GM12878 (cell line): ENCODE measurements around the gene AP5Z1. TPM values are rescaled to one million over a fixed set of nuclear protein-coding genes. Genes with fewer than 3 reads are reported as not detected.

ENCODE experiments used
- BCL11A ChIP-seq: IDR thresholded peaks from 2 replicates; pipeline ENCODE4 v1.6.1; 2011; ENCODE audit warnings: low read depth, low read length
- EED ChIP-seq: sonication (generic); IDR thresholded peaks from 2 replicates; pipeline ENCODE4 v1.6.1; 2016; ENCODE audit warnings: antibody characterized with exemption, low read depth
- IKZF2 ChIP-seq, 2 experiments: fragments of 450-650 bp; IDR thresholded peaks; 2 replicates each; pipeline ENCODE4 v1.6.1; 2017; ENCODE audit warnings: mild to moderate bottlenecking in 2 of 2, moderate library complexity in 2 of 2
- NBN ChIP-seq: fragments of 450-650 bp; IDR thresholded peaks from 2 replicates; pipeline ENCODE4 v1.6.1; 2016
- NR2F1 ChIP-seq: fragments of 450-650 bp; conservative IDR thresholded peaks from 2 replicates; pipeline ENCODE4 v1.6.1; 2017; ENCODE audit warnings: mild to moderate bottlenecking
- PML ChIP-seq: IDR thresholded peaks from 2 replicates; pipeline ENCODE4 v1.6.1; 2012; ENCODE audit warnings: low read length, inconsistent platforms
- RUNX3 ChIP-seq: IDR thresholded peaks from 2 replicates; pipeline ENCODE4 v1.6.1; 2012; ENCODE audit warnings: low read length, inconsistent platforms
- polyA plus RNA-seq, 11 experiments: library from polyadenylated mRNA; depleted of rRNA in 4 of 11; unstranded in 6 of 11; stranded (reverse) in 5 of 11; fragments of >200 nt; fragmentation: Nextera tagmentation in 4 of 11; fragmentation: Illumina TruSeq in 1 of 11; extraction: Ambion mirVana in 4 of 11; extraction: Trizol in 1 of 11; gene quantifications; 1 replicate in 1 of 11; 2 replicates in 10 of 11; pipeline versions ENCODE4 v1.2.1 to v1.2.3, GENCODE V29; 2011 to 2016; ENCODE audit warnings: inconsistent platforms in 2 of 11, missing spikeins in 2 of 11, low read depth in 1 of 11
- total RNA-seq, 4 experiments: library from RNA; depleted of rRNA in 3 of 4; stranded (reverse); fragments of >200 nt in 3 of 4; fragmentation: Illumina TruSeq in 1 of 4; extraction: Trizol in 1 of 4; gene quantifications; 2 replicates each; pipeline versions ENCODE4 v1.2.1 to v1.2.3, GENCODE V29; 2013 to 2021
- TF ChIP-seq, protein P1 (sequence below): IDR thresholded peaks from 2 replicates; pipeline ENCODE4 v1.6.1; 2012; ENCODE audit warnings: improper control_type of control experiment, low read depth, low read length; ENCODE audit not compliant: insufficient replicate concordance
- TF ChIP-seq, protein P2 (sequence below): IDR thresholded peaks from 2 replicates; pipeline ENCODE4 v1.6.1; 2011; ENCODE audit warnings: low read depth, mild to moderate bottlenecking, low read length, moderate library complexity, borderline replicate concordance; ENCODE audit errors: extremely low read depth

Gene AP5Z1
- total and polyA plus RNA-seq, 10 of the 15 experiments (the other 5 are each of a cell fraction or from before 2014, with no cell fraction given) = 0.37 to 43.4 (median 19.4) TPM

DNA sequence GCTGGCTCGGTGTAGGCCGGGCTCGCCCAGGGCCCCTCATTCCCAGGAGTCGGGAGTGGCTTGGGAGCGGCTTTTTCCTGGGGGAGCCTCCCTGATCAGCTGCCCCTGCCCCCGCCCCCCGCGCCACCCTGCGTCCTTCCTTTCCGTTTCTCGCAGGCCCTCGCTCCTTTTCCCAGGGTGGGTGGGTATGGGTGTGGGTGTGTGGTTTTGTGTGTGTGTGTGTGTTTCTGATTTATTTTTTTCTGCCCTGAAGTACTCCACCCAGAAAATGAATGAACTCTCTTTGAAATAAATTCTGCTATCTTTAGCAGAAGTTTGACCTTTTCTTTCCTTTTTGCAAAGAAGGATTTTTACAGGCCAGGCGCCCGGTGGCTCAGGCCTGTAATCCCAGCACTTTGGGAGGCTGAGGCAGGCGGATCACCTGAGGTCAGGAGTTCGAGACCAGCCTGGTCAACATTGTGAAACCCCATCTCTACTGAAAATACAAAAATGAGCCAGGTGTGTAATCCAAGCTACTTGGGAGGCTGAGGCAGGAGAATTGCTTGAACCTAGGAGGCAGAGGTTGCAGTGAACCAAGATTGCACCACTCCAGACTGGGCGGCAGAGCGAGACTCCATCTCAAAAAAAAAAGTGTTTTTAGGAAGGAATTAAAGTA, 30.0 kb upstream of the AP5Z1 start (continued):
- TF ChIP-seq, protein P1, sequence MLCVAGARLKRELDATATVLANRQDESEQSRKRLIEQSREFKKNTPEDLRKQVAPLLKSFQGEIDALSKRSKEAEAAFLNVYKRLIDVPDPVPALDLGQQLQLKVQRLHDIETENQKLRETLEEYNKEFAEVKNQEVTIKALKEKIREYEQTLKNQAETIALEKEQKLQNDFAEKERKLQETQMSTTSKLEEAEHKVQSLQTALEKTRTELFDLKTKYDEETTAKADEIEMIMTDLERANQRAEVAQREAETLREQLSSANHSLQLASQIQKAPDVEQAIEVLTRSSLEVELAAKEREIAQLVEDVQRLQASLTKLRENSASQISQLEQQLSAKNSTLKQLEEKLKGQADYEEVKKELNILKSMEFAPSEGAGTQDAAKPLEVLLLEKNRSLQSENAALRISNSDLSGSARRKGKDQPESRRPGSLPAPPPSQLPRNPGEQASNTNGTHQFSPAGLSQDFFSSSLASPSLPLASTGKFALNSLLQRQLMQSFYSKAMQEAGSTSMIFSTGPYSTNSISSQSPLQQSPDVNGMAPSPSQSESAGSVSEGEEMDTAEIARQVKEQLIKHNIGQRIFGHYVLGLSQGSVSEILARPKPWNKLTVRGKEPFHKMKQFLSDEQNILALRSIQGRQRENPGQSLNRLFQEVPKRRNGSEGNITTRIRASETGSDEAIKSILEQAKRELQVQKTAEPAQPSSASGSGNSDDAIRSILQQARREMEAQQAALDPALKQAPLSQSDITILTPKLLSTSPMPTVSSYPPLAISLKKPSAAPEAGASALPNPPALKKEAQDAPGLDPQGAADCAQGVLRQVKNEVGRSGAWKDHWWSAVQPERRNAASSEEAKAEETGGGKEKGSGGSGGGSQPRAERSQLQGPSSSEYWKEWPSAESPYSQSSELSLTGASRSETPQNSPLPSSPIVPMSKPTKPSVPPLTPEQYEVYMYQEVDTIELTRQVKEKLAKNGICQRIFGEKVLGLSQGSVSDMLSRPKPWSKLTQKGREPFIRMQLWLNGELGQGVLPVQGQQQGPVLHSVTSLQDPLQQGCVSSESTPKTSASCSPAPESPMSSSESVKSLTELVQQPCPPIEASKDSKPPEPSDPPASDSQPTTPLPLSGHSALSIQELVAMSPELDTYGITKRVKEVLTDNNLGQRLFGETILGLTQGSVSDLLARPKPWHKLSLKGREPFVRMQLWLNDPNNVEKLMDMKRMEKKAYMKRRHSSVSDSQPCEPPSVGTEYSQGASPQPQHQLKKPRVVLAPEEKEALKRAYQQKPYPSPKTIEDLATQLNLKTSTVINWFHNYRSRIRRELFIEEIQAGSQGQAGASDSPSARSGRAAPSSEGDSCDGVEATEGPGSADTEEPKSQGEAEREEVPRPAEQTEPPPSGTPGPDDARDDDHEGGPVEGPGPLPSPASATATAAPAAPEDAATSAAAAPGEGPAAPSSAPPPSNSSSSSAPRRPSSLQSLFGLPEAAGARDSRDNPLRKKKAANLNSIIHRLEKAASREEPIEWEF = no peak
- TF ChIP-seq, protein P2, sequence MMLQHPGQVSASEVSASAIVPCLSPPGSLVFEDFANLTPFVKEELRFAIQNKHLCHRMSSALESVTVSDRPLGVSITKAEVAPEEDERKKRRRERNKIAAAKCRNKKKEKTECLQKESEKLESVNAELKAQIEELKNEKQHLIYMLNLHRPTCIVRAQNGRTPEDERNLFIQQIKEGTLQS = no peak
- TF ChIP-seq NR2F1 (0 out of 2 replicates have a peak, but pooled peaks have one; percentile 25), RUNX3 (peak; percentile 68), PML (0 out of 2 replicates have a peak, but pooled peaks have one; percentile 11), IKZF2 (IDR thresholded peaks at IDR 0.05) (peak; percentile 70 to 80; a peak in 3 of 4 replicates), BCL11A (no peak), EED (peak; percentile 79), NBN (0 out of 2 replicates have a peak, but pooled peaks have one; percentile 19)
